ENCODE data around the gene AMOTL1.
A peak's percentile ranks its signal among the peaks of the same experiment; 100 is the strongest.
"Not testable (repeated sequence)": the region's sequence is repeated elsewhere in the genome, so short reads cannot be mapped to it uniquely, and the experiment has no call there.

Gene AMOTL1

DNA sequence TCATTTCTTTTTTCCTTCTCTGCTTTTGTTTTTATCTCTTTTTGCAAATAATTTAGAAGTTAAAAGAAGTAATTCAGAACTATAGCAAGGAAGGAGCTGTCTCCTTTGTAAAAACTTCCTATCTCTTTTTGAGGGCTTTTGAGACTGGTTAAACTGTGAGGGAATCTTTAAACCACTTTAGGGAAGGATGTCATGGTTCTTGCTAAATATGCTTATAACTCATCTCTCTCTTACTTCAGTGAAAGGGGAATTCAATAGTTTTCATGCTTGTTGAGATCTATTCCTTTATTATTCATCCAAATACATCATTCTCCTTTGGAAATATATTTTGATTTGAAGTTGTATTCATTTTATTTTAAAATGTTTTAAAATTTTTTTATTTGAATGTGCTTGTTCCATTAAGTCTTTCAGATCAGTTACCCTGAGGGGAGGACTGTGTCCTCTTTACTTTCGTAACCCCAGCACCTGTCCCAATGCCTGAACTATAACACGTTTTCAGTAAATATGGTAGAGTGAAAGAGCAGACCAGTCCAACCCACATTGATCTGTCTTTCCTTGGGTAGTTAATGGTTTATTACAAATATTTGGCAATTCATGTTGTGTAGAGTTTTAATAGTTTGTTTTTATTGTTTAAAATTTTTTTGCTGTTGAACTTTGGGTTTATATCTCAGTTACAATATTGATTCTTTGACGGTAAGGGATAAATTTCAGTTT is 27.5 kb downstream of the AMOTL1 start:
- DNase-seq, result peak; percentile 27 to 70 (median 69)

DNA sequence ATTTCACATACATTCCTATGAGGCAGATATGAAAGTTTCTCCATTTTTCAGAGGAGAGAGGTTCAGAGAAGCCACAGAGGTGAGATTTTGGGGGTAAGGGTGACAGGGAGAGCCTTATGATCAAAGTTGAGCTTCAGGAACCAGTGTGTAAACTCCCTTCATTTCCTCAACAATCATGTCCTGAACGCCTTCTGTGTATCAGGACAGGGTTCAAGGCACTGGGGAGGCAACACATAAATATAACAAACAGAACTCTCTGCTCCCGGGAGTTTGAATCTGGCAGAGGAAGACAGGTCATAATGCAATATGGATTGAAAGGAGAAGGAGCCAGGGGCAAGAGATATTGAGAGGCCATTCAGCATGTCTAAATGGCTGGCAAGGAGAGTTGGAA is 28.0 kb downstream of the AMOTL1 start:
- no peak for DNase-seq

DNA sequence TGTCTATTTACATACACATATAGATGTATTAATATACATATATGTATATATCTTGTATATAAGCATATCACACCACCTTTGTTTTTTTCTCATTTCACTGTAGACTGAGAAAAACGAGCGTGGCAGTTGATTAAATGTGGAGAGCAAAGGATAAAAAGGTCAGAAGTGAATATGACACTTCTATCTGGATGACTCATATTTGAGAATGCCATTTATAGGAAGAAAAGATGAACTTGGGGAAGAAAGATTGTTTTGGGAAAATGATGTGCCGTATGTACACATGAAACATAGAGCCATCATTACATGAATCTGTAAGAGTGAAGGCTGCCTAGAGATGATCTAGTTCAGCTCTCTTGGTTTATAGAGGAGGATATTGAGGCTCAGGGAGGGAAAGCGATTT is 28.7 kb downstream of the AMOTL1 start:
- DNase-seq, result peak in 1 of 3 donors; percentile 34

DNA sequence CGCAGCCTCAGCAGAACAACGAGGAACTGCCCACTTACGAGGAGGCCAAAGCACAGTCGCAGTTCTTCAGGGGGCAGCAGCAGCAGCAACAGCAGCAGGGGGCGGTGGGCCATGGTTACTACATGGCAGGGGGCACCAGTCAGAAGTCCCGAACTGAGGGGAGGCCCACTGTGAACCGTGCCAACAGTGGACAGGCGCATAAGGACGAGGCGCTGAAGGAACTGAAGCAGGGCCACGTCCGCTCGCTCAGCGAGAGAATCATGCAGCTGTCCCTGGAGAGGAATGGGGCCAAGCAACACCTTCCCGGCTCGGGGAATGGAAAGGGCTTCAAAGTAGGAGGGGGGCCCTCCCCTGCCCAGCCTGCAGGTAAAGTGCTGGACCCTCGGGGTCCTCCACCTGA is 31.6 kb downstream of the AMOTL1 start:
- no peak for DNase-seq

DNA sequence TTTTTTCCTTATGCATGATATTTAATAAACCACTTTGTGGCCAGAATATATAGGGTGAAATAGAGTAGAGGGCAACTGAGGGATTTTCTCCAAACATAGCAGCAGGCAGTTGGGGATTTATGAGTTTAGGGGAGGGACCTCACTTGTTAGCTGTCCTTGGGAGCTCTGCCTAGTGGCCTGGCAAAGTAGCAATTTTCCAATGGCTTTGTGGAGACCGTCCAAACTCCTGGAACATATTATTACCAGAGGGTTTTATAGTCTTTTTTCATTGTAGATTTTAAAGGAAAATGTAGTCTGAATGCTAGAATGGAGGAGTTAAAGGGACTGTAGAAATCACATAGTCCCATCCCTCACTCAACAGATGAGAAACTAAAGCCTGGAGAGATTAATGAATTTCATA is 32.3 kb downstream of the AMOTL1 start:
- no peak for DNase-seq

DNA sequence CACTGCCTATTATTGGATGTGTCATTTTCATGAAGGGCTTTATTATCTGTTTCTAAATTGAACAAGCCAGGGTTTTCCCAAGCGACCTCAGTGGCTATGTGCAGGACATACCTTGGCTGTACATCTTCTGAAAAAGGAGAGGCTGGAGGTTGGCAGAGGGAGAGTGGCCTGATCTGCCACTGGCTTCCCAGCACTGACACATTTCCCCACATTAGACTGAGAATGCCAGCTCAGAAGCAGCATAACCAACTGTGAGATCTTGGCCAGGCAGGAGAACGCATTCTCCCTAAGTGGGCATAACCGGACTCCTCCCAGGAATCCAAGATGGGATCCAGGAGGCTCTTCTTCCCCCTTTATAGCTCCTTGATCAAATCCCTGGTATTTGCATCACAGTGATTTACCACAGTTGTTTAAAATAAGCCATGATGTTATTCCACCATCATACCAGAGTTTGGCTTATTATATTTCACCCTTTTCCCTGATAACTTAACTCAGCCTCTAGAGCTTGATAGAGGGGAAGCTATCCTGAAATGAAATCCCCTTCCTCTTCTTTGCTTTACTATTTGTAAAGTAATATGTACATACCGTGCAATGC is 33.8 kb downstream of the AMOTL1 start:
- DNase-seq, result no peak

DNA sequence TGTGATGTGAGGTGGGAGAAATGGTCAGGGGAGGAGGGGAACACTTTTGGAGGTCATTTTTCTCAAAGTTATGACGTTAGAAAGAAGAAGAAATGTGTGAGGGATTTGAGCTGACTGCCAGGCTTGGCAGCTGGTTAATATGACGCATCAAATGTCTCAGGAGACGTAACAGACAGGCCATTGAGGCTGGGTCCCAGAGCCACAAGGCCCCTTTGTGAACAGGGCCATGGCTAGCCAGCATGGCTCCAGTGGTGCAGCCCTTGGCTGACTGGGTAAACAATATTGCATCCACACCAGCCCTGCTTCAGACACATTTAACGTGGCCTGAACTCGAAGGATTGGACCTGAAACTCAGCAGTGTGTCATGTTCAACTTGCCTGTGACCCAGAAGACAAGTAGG is 34.3 kb downstream of the AMOTL1 start:
- DNase-seq, result no peak

DNA sequence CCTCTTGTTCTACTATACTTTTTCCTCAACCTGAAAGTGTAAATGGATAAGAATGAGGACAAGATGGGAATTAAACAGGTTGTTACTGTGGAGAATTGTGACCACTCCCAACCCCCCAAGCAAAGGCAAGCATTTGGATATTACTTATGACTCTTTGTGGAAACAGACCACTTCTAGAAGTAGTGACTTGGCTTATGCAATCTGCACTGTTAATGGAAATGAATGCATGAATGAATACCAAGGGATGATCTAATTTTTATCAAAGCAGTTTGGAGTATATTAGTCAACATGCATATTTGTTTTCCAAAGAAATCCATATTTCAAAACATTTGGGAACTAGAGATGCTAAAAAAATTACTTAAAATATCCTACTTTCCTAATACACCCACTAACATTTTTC is 35.3 kb downstream of the AMOTL1 start:
- no peak for DNase-seq

DNA sequence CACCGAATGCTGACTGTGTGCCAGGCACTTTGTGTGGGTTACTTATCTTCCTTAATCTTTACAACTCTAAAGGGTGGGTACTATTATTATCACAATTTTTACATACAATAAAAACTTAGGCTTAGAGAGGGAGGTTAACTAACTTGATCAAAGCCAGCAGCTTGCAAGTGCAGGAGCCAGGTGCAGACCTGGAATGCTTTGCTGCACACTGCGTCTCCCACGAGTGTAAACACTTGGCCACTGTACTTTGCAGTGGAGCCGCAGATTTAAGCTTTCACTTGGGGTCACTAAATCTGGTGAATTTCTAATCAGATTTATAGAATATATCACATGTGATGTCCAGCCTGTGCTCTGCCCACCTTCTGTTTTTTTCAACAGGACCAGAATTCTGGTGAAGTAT is 36.7 kb downstream of the AMOTL1 start:
- no peak for DNase-seq

DNA sequence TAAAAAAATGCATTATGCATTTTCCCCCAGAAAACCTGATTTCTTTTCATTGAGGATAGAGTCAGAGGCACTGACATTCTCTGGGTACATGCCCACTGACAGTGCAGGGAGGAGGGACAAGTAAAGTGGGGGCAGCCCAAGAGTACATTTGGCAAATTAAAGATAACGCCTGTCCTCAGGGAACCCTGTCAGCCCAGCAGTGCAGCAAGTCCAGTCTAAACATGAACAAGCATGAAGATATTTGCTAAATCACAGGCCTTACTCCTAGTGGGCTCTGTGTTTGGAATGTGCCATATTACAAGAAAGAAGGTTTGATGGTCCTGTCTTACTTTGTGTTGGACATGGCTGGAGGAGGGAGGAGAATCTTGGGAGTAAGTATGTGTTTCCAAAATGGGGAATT is 37.9 kb downstream of the AMOTL1 start:
- no peak for DNase-seq

DNA sequence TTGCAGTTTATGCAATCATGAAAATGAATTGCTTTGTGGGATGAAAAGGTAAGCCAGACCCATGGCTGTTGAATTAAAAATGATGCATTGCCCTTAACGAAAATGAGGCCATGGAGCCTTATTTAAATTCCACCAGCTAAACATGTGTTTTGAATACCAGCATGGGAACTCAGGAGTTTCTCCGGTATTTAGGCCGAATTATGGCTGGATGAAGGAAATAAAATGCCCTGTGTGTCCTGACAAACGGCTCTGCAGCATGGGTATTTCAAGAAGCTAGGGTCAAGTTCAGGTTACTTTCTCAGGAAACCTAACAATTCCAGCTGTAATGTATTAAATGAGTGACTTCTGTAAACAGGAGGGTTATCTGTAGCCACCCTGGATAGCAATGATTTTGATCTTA is 38.3 kb downstream of the AMOTL1 start:
- no peak for DNase-seq

DNA sequence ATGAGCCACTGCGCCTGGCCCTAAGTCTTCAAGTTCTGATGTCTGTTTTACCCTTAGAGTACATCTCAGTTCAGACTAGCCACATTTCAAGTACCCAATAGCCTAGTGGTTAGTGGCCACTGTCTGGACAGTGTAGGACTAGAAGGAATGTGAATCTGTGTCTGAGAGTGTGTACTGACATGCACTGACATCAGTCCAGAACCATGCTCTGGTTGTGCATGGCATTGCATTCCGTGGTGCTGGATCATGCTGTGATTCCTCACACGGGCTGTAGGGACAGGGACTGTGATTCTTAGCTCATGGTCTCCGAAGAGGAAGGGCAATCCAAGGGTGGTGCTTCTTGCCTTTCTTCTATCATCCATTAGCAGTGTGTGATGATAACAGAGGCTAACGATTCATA is 41.1 kb downstream of the AMOTL1 start:
- no peak for DNase-seq

DNA sequence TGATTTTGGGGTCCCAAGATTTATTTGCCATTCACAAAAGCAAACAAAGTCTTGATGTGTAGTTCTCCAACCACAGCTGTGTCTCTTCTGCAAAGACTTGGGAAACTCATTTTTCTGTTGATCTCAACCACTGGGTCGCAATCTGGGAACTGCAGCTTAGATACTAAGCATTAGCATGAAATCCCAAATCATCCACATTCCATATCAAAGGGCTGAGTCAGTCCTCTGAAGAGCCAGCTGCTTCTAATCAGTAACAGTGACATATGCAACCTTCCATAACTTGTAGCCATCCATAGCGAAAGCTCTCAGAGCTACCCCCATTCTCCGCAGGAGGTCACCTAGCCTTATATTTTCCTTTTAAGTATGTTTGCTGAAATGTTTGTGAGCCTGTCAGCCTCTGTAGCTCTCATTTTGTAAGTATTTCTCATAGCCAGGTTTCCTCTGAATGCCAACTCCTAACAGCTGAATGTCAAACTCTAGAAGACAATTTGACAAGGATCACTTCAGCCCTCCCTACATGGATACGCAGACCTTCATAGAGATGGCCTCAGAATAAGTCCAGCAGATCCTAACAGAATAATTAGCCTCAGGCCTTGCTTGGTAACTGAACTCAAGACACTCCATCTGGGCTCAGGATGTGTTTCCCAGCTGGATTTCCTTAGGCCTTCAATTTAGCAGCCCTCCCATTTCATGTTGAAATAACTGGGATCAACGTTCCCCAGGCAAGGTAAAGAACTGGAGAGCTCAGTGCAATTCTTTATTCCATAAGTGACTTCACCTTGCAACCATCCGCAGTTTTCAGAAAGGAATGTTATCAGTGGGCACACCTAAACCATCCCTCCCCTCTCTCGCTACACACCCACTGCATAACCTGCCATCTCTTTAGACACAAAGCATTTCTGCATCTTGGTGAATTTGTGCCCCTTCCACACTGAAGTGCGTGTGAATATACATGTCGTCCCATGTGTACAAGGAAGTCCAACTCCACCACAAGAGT is 44.9 kb downstream of the AMOTL1 start:
- DNase-seq, result not testable (repeated sequence)

DNA sequence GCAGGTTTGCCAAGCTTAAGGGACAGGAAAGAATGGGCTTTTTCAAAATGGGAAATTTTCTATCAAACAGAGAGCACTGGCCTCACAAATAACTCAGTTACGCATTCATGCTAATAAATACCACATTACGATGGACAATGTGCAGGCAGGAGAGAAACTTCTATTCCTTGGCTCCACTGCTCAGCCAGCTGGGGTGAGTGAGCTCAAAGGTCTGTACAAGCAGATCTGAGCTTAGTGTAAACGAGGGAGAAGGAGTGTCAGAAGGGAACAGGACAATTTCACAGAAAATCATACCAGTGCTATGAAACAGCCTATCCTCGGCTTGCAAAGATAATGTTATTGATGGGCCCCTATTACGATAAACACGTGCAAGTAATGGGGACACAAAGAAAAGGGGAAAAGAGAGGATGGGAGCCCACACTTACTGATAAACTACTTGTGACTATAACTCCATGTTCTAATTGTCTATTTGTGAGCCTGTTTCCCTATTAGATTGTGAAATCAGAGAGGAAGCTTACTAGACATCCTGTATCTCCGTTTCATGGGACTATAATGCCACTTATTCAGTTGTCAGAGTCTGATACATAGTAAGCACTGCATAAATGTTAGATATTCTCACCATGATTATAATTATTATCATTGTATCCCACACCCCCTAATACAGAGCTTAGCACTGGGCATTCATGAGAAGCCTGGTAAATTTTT is 46.3 kb downstream of the AMOTL1 start:
- DNase-seq, result no peak

DNA sequence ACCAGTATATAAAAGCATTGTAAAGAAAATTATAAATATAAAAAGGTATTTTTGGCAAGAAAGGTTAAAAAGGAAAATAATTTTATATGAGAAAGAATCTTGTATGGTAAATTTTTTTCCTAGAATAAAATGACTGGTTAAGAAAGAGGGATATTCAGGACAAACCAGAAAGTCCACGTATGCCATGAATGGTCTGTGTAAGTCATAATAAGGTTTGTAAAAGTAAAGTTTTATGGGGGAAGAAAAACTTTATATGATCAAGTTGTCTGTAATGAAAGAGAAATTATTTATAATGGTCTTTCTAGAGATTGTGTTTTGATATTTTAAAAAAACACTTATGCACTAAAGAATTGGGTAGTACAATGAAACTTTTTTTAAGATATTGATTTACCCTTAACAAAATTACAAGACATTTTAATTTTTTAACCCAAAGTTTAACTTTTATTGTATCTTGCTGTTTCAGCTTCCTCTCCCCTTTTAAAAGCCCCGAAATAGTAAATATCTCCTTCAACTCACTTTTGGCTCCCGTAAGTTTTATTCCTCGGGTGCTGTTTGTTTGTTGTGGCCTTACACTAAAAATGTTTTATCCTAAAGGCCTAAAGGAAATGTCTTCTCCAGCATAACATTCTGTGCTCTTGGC is 47.7 kb downstream of the AMOTL1 start:
- DNase-seq, result no peak

DNA sequence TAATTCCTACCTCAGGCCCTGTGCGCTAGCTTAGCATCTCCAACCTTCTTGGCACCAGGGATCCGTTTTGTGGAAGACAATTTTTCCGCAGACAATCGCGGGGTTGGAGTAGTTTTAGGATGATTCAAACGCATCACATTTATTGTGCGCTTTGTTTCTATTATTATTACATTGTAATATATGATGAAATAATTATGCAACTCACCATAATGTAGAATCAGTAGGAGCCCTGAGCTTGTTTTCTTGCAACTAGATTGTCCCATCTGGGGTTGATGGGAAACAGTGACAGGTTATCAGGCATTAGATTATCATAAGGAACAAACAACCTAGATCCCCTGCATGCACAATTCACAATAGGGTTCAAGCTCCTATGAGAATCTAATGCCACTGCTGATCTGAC is 52.3 kb downstream of the AMOTL1 start:
- no peak for DNase-seq

DNA sequence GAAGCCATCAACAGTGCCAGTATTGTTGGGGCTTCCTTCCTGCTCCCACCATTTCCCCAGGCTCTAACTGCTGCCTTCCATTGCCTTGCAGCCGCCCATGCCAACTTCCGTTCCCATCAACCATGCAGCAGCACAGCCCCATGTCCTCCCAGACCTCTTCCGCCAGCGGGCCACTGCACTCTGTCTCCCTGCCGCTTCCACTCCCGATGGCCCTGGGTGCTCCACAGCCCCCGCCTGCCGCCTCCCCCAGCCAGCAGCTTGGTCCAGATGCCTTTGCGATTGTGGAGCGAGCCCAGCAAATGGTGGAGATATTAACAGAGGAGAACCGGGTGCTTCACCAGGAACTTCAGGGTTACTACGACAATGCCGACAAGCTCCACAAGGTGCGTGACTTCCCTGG is 53.3 kb downstream of the AMOTL1 start:
- no peak for DNase-seq

DNA sequence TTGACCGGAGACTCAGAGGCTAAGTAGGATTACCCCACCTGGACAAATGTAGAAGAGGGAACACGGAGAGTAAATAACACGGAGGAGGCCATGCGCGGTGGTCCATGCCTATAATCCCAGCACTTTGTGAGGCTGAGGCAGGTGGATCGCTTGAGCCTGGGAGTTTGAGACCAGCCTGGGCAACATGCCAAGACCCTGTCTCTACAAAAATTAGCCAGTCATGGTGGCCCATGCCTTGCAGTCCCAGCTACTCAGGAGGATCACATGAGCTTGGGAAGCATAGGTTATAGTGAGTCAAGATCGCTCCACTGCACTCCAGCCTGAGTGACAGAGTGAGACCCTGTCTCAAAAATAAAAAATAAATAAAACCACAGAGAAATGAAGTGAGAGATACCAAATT is 53.9 kb downstream of the AMOTL1 start:
- DNase-seq, result no peak

DNA sequence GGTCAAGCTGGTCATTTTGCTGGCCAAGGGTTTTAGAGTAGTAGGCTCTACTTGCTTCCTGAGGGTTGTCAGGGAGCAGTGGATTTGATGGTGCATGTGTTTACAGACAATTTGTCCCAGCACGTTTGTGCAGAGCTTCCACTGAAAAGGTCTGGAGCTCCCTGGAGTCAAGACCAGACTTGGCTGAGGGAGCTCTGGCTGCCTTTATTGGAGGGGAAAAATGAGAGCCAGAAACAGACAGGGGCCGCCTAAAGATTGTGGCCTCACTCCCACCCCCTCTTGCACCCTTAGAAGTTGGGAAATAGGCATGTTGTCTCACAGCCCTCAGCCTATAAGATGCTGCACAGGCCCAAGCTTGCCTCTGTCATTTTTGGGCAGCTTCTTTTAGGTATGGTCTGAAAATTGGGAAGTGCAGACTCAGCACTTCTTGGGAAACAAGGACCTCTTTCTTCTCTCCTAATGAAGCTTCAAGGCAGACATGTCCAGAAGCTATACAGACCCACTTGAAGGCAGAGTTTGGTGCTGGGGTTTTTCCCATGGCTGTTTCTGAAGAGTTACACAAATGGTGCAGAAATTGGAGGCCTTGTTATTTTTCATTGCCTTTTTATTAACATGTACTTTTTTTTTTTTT is 55.1 kb downstream of the AMOTL1 start:
- DNase-seq, result no peak

DNA sequence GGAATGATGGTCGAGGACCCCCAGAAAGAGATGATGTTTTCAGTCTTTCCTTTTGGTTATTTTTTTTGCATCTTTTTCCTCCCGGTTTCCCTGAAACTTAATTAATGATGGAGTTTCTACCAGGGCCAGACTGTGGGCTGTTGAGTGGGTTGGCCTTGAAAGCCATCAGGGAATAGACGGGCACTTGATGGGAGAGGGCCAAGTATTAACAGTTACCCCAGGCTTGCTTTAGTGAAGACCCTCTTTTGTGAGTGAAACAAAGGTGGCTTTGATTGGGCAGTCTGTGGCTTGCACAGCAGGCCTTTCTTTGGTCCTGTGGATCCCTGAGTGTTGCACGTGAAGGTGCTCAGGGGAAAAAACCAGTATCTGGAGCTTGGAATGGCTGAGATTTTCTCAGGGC is 56.9 kb downstream of the AMOTL1 start:
- DNase-seq, result no peak

DNA sequence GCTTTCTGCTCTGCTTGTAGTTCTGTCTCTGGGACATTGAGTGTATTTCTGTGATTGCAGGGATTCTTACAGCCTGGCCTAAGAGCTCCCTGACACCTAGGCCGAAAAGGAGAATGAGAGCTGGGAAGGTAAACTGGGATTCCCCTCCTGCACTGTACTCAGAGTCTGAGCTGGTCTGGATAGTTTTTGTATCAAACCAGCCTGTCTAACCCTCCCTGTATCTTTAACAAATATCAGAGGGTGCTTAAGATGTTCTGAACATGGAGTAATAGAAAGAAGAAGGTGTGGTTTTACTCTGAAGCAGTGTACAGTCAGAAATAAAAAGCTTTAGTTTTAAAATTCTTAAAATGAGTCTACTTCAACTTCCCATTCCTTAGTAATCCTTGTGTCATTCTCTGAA is 57.3 kb downstream of the AMOTL1 start:
- no peak for DNase-seq

DNA sequence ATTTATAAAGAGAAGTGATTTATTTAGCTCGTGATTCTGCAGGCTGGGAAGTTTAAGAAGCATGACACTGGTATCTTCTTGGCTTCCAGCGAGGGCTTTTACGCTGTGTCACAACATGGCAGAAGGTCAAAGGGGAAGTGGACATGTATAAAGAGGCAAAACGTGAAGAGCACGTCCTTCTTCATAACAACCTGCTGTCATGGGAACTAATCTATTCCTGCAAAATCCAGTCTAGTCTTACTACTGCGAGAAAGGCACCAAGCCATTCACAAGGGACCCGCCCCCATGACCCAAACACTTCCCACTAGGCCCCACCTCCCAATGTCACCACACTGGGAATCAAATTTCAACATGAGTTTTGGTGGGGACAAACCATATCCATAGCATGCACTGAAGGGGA is 58.3 kb downstream of the AMOTL1 start:
- DNase-seq, result no peak

All from suppressor macrophage treated with lipopolysaccharide for 1 hour (primary cell).